ENCODE data around the gene G6PD.
"Not testable (repeated sequence)": the region's sequence is repeated elsewhere in the genome, so short reads cannot be mapped to it uniquely, and the experiment has no call there.

G6PD gene

GRCh38 chrX:154542723-154543424 is 3.8 kb downstream of the G6PD start:
- peak; percentile 75 to 76 for DNase-seq

- DNase-seq, result peak; percentile 50 to 61
Measured at GRCh38 chrX:154541896-154542722, 4.5 kb downstream of the G6PD start.

- no peak for DNase-seq
Measured at GRCh38 chrX:154541589-154541895, 5.1 kb downstream of the G6PD start.

- DNase-seq, result no peak
Measured at GRCh38 chrX:154540897-154541535, 5.6 kb downstream of the G6PD start.

- DNase-seq, result not testable (repeated sequence)
Measured at GRCh38 chrX:154540365-154540764, 6.3 kb downstream of the G6PD start.

- DNase-seq, result no peak
Measured at GRCh38 chrX:154539077-154539476, 7.6 kb downstream of the G6PD start.

- no peak for DNase-seq
Measured at GRCh38 chrX:154535892-154536291, 10.8 kb downstream of the G6PD start.

GRCh38 chrX:154534526-154535322 is 11.9 kb downstream of the G6PD start:
- DNase-seq, result peak; percentile 49 to 61

- no peak for DNase-seq
Measured at GRCh38 chrX:154532690-154533089, 14.0 kb downstream of the G6PD start.

GRCh38 chrX:154531626-154532025 is 15.0 kb downstream of the G6PD start:
- DNase-seq, result no peak

GRCh38 chrX:154530286-154530685 is 16.4 kb downstream of the G6PD start:
- DNase-seq, result no peak

- no peak for DNase-seq
Measured at GRCh38 chrX:154529206-154529612, 17.4 kb downstream of the G6PD start.

GRCh38 chrX:154526901-154527675 is 19.6 kb downstream of the G6PD start:
- DNase-seq, result peak; percentile 62 to 66

- DNase-seq, result no peak
Measured at GRCh38 chrX:154525606-154526490, 20.8 kb downstream of the G6PD start.

GRCh38 chrX:154519389-154519788 is 27.3 kb downstream of the G6PD start:
- DNase-seq, result no peak

- no peak for DNase-seq
Measured at GRCh38 chrX:154517101-154517781, 29.4 kb downstream of the G6PD start.

- DNase-seq, result no peak
Measured at GRCh38 chrX:154516656-154517100, 30.0 kb downstream of the G6PD start.

GRCh38 chrX:154515966-154516655 is 30.5 kb downstream of the G6PD start, which contains the start of gene FAM3A:
Gene FAM3A (minus strand): TSS chrX:154516232. CDS start chrX:154515772, 460 bp downstream.
- peak; percentile 57 to 68 for DNase-seq

- DNase-seq, result no peak
Measured at GRCh38 chrX:154515090-154515965, 31.3 kb downstream of the G6PD start.

All from Kasumi-1 (cell line).